CD4-positive, alpha-beta T cell treated with Interleukin-2 at 100 ng/mL for 4 hours (primary cell): ENCODE measurements around the gene RSPO1.
A peak's percentile ranks its signal among the peaks of the same experiment; 100 is the strongest.
"Not testable (repeated sequence)": the region's sequence is repeated elsewhere in the genome, so short reads cannot be mapped to it uniquely, and the experiment has no call there.

ENCODE experiments used
- DNase-seq: peaks from one replicate; pipeline ENCODE4 v3.0.0-alpha.2; 2020; ENCODE audit warnings: low spot score

The RSPO1 gene

GRCh38 chr1:37616330-37616729 lies 18.4 kb downstream of the RSPO1 start:
- DNase-seq = no peak

DNA sequence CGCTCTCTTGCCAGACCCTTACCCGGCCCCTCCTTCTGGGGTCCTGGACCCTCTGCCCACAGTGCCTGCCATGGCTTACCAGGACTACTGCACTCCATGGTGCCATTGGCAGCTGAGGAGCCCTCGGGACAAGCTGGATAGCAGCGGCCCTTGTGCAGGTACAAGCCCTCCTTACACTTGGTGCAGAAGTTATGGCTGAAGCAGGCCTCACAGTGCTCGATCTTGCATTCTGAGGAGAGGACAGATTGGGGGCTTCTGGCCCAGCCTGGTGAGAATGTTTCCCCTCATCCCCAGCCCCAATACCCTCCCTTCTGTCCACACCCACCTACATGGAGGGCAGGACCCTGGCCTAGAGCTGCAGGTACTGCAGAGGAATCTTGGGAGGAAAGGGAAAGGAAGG lies 20.6 kb downstream of the RSPO1 start:
- no peak for DNase-seq

DNA sequence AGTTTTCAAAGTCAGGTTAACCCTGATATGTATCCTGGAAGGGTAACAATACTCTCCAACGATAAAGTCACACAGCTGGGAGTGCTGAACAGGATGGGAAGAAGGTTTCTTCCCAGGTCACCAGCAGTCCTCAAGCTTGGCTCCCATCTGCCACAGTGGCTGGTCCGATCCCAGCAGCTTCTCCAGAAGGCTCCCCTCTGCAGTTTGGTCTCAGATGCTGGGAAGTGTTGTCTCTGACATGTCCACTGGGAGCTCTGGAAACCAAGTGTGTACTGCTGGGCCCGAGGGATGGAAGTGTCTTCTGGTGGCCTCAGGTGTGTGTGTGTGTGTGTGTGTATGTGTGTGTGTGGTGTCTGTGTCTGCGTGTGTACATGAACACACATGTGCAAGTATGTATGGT lies 22.5 kb downstream of the RSPO1 start:
- DNase-seq = no peak

DNA sequence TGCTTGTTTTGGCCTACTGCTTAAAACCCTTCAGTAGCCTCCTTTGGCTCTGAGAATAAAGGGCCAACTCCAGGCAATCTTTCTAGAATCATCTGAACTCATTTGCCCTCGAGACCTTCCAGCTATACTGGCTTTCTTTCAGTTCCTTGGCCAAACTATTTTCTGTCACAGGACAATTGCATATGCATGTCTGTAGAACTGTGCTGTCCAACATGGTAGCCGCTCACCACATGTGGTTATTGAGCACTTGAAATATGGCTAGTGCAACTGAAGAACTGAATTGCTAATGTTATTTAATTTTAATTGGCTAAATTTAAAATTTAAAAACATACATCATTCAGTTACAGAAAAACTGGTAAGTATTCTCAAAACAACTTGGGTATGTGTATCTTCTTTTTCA lies 24.7 kb downstream of the RSPO1 start:
- DNase-seq = no peak

DNA sequence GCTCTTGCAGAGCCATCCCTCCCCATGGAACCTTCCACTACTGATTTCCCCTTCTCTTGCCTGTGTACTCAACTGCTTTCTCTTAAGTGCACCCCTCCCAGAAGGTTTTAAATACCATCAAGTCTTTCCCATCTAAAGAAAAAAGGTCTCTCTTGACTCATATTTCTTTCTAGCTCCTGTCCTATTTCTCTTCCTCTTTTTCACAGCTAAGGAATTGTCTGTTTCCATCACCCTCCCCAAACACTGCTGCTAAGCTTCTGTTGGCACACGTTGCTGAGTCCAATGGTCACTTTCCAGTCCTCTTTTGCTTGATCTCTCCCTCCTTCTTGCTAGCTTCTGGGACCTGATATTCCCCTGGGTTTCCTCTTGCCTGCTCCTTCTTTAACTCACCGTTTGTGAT lies 25.7 kb downstream of the RSPO1 start:
- DNase-seq = no peak

GRCh38 chr1:37606481-37607263 lies 28.0 kb downstream of the RSPO1 start:
- no peak for DNase-seq

- no peak for DNase-seq
Observed at GRCh38 chr1:37605806-37606474, 28.8 kb downstream of the RSPO1 start.

- no peak for DNase-seq
Observed at GRCh38 chr1:37605061-37605650, 29.5 kb downstream of the RSPO1 start.

GRCh38 chr1:37602750-37603694 lies 31.7 kb downstream of the RSPO1 start:
- peak; percentile 60 for DNase-seq

DNA sequence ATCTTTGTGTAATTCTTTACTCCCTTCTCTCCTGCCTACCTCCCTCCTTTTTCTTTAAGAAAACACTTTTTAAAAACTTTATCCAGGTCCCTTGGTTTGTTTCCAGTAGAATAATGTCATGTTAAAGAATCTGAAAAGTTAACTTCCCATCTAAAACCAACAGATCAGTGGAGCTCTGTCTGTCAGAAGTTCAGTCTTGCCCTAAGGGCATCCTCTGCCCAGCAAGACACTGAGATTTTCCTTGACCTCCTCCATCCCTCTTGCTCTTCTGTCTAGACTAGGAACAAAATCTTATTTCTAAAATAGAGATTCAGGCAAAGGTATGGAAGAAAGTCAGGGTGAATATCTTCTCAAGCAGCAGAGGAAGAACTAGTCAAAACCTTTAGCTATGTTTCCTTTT lies 33.3 kb downstream of the RSPO1 start:
- no peak for DNase-seq

GRCh38 chr1:37599940-37600339 lies 34.8 kb downstream of the RSPO1 start:
- DNase-seq = no peak

DNA sequence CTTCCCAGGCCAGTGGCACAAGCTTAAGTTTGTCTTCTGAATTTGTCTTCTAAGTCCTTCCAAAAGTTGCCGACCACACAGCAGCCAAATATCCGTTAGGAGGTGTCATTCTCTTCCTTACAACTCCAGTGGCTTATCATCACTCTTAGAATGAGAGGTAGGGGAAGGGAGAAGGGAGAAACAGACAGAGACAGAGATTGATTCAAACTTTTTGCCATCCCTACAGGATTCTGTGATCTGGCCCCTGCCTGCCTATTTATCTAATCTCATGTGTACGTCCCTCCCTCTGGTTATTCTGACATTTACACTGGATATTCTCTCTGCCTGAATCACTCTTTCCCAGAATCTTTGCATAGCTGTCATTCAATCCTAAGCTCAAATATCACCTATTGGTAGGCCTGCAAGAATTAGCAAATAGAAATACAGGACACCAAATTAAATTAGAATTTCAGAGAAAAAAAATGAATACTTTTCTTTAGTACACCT lies 38.5 kb downstream of the RSPO1 start:
- DNase-seq = peak; percentile 31

DNA sequence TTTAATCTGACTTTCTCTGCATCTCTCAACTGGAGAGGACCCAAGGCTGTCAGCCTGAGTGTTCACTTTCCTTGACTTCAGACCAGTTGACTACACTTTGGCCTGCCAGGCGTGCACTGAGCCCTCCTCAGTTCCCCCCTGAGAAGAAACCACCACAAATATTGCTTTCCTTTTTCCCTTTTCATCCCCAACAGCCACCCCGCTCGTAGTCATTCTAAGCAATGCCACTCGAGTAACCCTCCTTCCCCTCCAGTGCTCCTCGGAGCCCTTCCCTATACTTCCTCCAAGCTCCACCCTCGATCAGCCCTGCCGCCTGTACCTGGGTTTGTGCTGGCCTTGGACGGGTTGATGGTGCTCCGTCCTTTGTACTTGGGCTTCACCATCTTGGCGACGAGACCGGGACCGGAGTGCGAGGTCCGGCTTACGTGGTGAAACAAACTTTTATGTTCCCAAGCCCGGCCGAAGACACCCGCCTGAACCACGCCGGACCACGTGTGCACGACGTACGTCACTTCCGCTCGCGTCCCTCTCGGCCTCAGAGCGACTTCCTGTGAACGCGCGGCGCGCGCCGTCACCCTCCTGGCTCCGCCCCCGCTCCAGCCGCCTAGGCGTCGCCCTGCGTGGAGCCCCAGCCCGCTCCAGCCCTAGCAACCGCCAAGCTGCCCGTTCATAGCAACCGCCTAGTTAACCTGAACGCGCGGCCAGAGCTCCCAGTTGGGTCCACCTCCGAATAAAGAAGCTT lies 39.1 kb downstream of the RSPO1 start, which contains the start of gene GNL2:
Gene GNL2 (minus strand): TSS at position 498 of the 742 bp plus-strand sequence. CDS start 115 bp downstream, at position 383.
- peak; percentile 96 for DNase-seq

- no peak for DNase-seq
Observed at GRCh38 chr1:37593726-37594125, 41.0 kb downstream of the RSPO1 start.

- DNase-seq = no peak
Observed at GRCh38 chr1:37588939-37589338, 45.8 kb downstream of the RSPO1 start.

- not testable (repeated sequence) for DNase-seq
Observed at GRCh38 chr1:37584544-37584943, 50.1 kb downstream of the RSPO1 start.

DNA sequence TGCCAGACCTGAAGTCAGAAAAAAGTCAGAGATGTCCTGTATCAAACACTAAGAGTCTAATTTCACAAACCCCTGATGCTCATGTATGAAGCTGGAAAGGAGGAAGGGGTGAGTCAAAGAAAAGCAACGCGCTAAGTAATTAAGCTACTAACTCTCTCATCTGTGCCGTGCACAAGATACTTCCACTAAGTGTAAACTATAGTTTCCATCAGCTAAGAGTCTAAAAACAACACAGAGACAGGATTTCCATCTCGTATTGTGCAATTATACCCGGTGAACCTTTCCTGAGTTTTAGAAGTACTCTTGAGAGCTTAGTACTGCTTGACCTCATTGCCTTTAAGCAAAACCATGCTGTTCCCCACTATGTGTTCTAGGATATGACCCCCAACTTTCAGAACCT lies 59.0 kb downstream of the RSPO1 start:
- DNase-seq = no peak

GRCh38 chr1:37574834-37575480 lies 59.7 kb downstream of the RSPO1 start:
- no peak for DNase-seq

DNA sequence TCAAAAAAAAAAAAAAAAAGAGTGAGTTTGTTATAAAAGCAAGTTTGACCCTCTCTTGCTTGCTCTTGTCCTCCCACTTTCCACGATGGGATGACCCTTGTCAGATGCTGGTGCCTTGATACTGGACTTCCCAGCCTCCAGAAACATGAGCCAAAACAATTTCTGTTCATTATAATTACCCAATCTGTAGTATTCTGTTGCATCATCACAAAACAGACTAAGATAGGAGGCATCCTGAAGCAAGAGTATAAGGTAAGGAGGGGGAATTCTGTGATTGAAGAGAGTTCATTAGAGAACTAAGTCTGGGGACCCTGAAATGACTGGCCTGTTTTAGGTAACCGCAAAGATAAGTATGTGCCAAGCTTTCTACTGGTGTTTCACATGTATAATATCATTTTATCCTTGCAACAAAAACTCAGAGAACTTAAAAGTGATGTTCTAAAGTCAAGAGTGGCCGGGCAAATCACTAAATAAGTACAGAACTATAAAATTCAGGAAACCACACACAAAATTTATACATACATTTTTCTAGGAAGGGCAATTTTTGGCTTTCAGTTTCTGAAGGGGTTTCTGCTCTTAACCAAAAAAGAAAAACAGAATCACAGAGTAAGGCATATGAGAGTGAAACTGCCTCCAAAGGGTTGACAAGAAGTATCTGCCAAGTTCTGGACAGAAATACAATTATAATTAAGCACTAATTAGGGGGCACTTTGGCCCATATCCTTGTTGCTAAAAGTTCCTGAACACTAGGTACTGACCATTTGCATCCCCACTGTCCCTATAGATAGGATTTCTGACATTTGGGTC lies 64.0 kb downstream of the RSPO1 start:
- no peak for DNase-seq

DNA sequence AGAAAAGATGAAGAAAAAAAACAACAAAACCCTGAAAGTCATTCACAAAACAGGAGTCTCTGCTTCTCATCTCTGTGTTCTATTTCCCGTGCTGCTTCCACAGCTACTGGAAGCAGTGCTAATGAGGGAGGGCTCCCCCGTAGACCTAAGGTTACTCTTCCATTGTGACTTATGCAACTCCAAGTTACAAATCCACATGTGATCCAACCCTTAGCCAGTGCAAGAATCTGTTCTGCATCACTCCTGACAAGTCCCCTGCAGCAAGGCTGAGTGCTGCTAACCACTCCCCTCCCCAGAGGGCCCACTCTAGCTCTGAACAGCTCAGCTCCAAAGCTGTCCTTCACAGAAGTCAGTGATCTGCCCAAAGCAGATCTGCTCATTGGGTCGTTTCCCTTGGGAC lies 67.7 kb downstream of the RSPO1 start:
- no peak for DNase-seq
